SK-MEL-5 (cell line): ENCODE measurements around the gene KIF9. TPM values are rescaled to one million over a fixed set of nuclear protein-coding genes. Genes with fewer than 3 reads are reported as not detected.
"Not testable (repeated sequence)": the region's sequence is repeated elsewhere in the genome, so short reads cannot be mapped to it uniquely, and the experiment has no call there.

Experiments
- DNase-seq: peaks from one replicate; pipeline ENCODE4 v3.0.0-alpha.2; 2016; ENCODE audit warnings: low read depth, low spot score
- in situ Hi-C: cut with HindIII; loops from 2 replicates; pipeline ENCODE4 v1.10.0; 2016; ENCODE audit warnings: low sequenced_read_pairs, high pct_unique_total_duplicates, low pct_unique_long_range_greater_than_20kb
- total RNA-seq: library from RNA; depleted of rRNA; stranded (reverse); fragments of >200 nt; shearing (Covaris generic); gene quantifications from 2 replicates; pipeline ENCODE4 v1.2.3, GENCODE V29; 2014

KIF9 gene
- total RNA-seq, 1 experiment from 2014 or later: 8.0 TPM

GRCh38 chr3:47298439-47298838, 15.8 kb upstream of the KIF9 start:
- no peak for DNase-seq
- in situ Hi-C loops: no loop called here

DNA sequence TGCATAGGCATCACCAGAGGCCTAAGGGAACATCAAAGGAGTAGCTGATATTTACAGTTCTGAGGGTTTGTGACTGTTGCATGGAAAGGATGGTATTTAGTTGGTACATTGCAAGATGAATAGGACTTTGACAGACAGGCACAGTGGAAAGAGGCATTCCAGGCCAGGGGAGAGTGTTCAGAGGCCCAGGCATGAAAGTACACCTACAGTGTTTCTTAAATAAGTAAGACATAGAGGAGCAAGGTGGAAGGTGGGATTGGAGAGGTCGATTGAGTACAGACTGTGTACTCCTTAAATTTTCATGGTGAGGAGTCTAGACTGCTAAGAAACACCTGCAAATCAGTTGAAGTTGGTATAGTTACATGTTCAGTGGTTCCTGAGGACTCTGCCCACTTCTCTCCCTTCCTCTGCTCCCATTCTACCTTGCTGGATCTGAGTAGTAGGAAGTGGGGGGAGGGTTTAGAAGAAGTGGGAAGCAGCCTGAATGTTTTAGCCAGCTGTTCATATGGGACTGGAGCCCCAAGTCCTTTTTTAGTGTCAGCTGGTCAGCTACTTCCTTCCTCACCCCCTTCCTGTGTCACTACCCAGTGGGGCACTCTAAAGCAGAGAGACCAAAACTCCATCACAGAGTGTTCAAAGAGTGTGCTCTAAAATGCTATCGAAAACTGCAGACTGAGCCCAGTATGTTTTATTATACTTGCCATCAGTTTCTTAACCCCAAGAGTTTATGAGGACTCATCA, 14.1 kb upstream of the KIF9 start:
- in situ Hi-C loops: no loop called here
- no peak for DNase-seq

DNA sequence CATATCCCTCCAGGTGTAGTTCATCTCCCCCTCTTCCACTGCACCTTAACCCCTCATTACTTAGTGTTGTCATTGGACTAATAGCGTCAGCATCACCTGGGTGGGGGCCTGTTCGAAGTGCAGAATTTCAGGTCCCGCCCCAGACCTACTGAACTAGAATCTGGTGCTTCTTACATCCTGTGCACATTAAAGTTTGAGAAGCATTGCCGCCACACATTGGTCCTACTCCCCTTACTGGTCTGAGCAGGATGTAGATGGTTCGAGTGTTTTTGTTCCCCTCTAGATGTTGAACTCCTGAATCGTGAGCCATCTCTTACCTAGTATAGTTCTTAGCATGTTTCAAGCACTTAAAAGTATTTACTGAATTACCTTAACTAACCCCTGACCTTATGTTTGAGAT, 13.4 kb upstream of the KIF9 start:
- in situ Hi-C loops: no loop called here
- no peak for DNase-seq

- DNase-seq: no peak
- in situ Hi-C loops: no loop called here
Observed at GRCh38 chr3:47295322-47295721, 12.7 kb upstream of the KIF9 start.

GRCh38 chr3:47294392-47294791, 11.8 kb upstream of the KIF9 start:
- no peak for DNase-seq

GRCh38 chr3:47293822-47294221, 11.2 kb upstream of the KIF9 start:
- no peak for DNase-seq
- in situ Hi-C loops: no loop called here

More at GRCh38 chr3:47294392-47294791, 11.8 kb upstream of the KIF9 start:
- in situ Hi-C loops: no loop called here

DNA sequence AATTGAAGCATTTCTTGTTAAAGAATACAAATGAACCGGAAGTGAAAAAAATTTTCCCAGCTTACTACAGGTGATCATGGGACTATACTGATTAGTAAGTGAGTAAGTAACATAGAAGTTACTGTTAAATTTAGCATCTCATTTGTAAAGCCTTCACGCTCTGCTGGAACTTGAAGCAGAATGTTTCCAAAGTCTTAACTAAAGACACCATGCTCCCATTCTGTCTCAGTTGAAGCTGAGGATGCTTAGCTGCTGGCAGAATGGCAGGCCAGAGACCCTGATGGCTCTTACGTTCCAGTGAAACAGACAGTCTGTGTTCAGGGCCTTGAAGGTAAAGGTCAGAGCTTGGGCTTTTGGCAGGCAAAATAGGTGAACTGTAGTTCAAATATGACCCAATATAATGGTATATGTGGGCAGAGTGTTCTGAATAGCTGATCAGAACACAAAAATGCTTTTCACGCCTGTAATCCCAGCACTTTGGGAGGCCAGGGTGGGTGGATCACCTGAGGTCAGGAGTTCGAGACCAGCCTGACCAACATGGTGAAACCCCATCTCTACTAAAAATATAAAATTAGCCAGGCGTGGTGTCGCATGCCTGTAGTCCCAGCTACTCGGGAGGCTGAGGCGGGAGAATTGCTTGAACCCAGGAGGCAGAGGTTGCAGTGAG, 9.3 kb upstream of the KIF9 start:
- DNase-seq, in situ Hi-C loops: not testable (repeated sequence)

DNA sequence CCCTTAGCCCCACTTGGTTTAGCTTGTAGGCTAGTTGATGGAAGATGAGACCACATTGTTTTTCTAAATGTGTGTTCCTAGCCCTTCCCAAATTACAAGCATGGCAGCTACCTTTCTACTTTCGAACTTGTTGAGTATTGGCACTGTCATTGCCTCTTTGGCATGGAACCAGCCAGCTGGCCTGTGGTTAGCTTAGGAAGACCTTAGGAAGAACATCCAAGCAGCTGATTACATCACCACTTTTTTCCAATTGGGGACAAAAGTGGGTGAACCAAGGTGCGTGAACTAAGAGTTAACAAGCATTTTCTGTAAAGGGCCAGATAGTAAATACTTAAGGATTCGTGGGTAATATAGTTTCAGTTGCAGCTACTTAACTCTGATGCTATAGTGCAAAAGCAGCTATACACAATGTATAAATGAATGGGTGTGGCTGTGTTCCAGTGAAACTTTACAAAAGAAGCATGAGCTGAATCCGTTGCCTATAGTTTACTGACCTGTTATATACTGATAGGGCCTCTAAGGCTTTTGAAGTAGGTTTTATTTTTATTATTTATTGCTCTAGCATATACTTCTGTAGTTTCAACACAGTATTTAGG, 8.7 kb upstream of the KIF9 start:
- no peak for DNase-seq
- in situ Hi-C loops: no loop called here

DNA sequence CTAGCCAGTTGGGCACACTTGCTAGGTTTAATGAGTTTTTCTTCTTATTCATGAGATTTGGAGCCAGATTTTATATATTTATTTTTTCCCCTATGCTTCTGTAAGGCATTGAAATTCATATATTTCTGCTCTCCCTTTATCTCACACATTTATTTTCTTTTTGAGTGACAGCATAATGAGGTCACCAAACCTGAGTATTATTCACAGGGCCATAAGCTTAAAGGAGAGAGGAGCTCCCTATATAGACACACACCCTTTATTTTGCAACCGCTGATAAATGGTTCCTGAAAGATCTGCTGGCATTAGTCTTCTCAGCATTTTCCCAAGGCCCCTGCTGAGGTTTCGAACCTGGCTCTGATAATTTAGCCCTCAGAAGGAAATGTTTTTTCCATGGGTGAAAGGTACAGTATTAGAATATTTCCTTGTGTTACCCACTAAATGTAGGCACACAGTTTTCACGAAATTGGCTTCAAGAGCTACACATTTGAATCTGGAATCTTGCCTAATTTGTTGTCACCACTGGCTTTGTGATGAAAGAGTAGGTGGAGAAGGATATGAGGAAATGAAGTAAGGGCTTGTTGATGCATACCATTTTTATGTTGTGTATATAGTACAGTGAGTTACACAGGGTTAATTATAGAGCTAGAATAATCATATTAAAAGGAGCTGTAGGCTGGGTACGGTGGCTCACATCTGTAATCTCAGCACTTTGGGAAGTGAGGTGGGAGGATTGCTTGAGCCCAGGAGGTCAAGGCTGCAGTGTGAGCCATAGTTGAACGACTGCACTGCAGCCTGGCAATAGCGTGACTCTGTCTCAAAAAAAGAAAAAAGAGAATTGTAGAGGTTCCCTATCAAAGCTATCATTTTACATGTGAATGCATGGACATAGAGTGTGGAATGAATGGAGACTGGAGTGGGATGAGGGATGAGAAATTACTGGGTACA, 6.6 kb upstream of the KIF9 start:
- DNase-seq: no peak
- in situ Hi-C loops: no loop called here

DNA sequence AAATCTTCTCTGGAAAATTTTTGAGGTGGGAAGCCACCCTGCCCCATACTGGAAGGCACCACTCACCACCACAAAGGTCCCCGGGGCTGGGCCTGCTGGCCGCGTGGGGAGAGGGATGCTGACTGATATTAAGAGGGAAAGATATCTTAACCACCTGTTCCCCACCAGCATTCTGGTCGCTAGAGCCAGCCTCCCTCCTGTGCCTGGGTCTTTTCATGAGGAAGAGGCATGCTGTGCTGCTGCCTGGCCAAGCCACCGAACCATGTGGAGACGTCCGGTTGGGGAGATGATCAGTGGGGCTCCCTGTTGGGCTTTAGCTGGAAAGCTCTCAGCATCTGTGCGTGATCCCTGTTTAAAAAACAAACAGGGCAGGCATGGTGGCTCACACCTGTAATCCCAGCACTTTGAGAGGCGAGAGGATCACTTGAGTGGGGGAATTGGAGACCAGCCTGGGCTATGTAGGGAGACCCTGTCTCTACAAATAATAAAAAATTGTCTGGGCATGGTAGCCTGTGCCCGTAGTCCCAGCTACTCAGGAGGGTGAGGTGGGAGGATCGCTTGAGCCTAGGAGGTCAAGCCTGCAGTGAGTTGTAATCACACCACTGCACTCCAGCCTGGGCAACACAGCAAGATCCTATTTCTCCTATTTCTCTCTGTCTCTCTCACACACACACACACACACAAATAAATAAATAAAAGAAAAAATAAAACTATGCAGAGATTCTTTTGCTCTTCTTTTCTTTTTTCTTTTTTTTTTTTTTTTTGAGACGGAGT, 1.2 kb upstream of the KIF9 start:
- in situ Hi-C loops: no loop called here
- DNase-seq: no peak

GRCh38 chr3:47283193-47283537, 566 bp upstream of the KIF9 start:
- no peak for DNase-seq
- in situ Hi-C loops: no loop called here

DNA sequence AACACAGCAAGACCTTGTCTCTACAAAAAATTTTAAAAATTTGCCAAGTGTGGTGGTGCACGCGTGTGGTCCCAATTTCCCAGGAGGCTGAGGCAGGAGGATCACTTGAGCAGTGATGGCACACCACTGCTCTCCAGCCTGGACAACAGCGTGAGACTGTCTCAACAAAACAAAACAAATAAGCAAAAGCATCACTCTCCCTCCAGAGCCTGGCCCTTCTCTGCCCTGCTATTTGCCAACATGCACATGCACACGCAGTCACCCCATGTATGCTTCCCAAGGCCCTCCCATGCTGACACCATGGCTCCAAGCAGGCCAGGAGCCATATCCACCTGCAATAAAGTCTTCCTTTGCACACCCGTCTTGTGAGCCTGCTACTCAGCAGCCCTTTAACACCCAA, 2.1 kb downstream of the KIF9 start:
- DNase-seq: no peak
- in situ Hi-C loops: no loop called here

DNA sequence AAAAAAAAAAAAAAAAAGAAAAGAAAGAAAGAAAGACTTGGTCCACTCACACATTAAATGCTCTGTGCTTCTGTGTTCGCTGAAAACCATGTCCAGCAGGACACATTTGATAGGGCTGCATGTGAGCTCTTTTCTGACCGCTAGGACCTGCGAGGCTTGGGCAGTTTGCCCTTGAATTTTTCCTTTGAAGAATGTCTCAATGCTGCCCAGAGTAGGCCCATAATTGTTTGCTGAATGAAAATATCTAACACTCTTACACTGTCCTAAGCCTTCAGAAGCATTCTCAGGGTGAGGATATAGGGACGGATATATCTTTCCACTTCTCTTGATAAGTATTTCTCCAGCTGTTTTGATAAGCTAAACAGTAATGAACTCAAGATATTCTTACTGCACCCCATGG, 6.0 kb downstream of the KIF9 start:
- in situ Hi-C loops: no loop called here
- no peak for DNase-seq

DNA sequence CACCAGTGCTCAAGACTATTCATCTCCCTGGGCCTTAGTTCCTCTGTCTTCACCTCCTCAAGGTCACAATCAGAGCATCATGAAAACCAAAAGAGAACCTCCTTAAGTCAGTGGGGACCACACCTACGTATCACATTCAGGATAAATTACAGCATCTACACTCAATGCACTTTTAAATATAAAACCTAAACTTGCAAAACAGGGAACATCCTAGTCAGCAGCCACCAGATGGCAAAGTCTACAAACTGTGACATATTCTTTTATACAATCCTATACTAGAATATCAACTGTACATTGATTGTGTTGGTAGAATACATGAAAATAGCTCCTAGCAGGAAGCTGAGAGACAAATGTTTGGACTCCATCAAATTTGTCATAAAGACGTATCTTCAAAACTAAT, 7.9 kb downstream of the KIF9 start:
- no peak for DNase-seq
- in situ Hi-C loops: no loop called here

DNA sequence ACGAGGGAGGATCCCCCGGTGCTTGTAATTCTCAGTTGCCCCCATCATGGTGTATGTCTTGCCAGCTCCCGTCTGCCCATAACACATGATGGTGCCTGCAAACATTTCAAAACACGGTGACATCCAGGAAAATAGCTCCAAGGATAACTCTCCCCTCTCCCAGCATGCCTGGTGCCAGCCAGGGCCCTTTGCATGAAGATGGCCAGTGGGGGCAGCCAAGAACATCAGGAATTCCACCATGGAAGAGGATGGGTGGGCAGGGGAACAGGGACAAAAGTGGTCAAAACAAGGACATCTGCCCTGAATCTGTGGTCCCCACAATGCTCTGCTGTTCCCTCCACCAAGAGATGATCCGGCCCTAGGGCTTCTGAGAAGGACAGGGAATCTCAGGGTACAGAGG, 9.0 kb downstream of the KIF9 start:
- no peak for DNase-seq
- in situ Hi-C loops: no loop called here

DNA sequence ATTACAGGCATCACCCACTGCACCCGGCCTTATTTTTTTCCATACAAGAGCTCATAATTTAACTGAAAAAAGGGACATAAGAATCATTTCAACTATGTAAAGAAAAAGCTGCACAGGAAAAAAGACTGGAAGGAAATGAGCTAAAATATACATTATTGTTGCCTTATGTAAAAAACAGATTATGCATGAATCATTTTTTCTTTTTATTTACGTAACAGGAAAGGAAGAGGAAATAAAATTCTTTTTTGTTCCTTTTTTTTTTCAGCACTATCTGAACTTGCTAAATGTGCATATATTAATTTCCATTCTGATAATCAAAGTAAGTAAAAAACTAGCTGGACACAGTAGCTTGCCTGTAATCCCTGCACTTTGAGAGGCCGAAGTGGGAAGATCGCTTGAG, 12.1 kb downstream of the KIF9 start:
- in situ Hi-C loops: no loop called here
- no peak for DNase-seq

- in situ Hi-C loops: no loop called here
- DNase-seq: no peak
Observed at GRCh38 chr3:47267490-47267824, 15.1 kb downstream of the KIF9 start.
